Muscle layer of duodenum (tissue), 2 donors: ENCODE results near the gene PSMD5.

Source experiments
- H3K27ac ChIP-seq: one replicate; pipeline ENCODE4 v1.7.0; 2013; ENCODE audit warnings: mild to moderate bottlenecking, low read length
- H3K27me3 ChIP-seq: one replicate; pipeline ENCODE4 v1.7.0; 2013; ENCODE audit warnings: low read depth, mild to moderate bottlenecking, control low read depth, low read length
- H3K36me3 ChIP-seq, 2 donors: one replicate each; pipeline ENCODE4 v1.7.0; 2013; ENCODE audit warnings: low read length in 2 of 2, control low read depth in 1 of 2, mild to moderate bottlenecking in 1 of 2; ENCODE audit not compliant: insufficient read depth in 2 of 2, control insufficient read depth in 1 of 2
- H3K4me1 ChIP-seq, 2 donors: one replicate each; pipeline ENCODE4 v1.7.0; 2013; ENCODE audit warnings: low read length in 2 of 2, mild to moderate bottlenecking in 2 of 2, control low read depth in 1 of 2, moderate library complexity in 1 of 2; ENCODE audit not compliant: insufficient read depth in 2 of 2, control insufficient read depth in 1 of 2
- H3K4me3 ChIP-seq, 2 donors: one replicate each; pipeline ENCODE4 v1.7.0; 2013; ENCODE audit warnings: low read length in 2 of 2, low read depth in 1 of 2, mild to moderate bottlenecking in 1 of 2
- H3K9me3 ChIP-seq, 2 donors: one replicate each; pipeline ENCODE4 v1.7.0; 2013; ENCODE audit warnings: low read length in 2 of 2, control low read depth in 1 of 2, mild to moderate bottlenecking in 1 of 2; ENCODE audit not compliant: control insufficient read depth in 1 of 2
- donor health status: healthy.

Gene PSMD5

DNA sequence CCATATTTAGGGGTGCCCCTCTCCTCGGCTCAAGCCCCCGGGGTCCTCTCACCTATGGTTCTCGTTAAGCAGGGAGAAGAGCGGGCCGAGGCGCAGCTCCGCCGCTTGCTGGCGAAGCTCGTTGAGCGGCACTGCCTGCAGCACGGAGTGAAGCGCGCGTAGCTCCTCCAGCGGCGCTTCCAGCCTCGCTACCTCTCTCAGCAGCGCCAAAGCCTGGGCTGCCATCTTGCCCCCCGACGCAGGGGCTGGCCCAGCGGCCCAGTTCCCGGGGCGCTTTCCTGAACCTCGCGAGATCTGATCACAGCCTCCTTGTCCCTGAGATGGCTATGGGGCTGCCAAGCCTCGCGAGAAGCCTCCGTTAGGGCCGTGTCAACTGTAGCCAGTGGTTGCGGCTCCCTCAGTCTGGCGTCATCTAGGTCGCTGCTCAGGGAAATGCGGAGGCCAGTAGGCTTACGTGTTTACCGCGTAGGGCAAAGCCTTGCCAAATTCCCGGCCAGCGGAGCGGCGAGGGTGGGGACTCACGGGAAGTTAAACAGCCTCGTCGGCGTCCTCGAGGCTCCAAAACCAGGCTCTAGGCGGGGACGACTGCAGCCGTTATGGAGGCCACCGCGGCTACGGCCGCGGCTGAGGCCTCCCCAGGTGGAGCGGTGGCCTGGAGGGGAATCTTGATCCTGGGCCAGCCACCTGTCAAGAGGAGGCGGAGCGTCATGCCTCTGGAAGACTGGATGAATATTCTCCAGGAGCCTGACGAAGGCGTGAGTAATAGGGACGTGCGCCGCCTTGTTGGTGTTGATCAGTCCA is at the start of gene PSMD5:
Gene PSMD5 (minus strand): TSS at position 238 of the 801 bp plus-strand sequence. CDS start 13 bp downstream, at position 225.
- Histone ChIP-seq H3K4me3 (peak within 1 kb of the TSS; percentile 78 to 92), H3K4me1 (peaks cover 0 to 12% of the 10 kb centered on the region in 2 donors), H3K36me3 (peaks cover 0 to 4% of the 10 kb centered on the region in 2 donors)

DNA sequence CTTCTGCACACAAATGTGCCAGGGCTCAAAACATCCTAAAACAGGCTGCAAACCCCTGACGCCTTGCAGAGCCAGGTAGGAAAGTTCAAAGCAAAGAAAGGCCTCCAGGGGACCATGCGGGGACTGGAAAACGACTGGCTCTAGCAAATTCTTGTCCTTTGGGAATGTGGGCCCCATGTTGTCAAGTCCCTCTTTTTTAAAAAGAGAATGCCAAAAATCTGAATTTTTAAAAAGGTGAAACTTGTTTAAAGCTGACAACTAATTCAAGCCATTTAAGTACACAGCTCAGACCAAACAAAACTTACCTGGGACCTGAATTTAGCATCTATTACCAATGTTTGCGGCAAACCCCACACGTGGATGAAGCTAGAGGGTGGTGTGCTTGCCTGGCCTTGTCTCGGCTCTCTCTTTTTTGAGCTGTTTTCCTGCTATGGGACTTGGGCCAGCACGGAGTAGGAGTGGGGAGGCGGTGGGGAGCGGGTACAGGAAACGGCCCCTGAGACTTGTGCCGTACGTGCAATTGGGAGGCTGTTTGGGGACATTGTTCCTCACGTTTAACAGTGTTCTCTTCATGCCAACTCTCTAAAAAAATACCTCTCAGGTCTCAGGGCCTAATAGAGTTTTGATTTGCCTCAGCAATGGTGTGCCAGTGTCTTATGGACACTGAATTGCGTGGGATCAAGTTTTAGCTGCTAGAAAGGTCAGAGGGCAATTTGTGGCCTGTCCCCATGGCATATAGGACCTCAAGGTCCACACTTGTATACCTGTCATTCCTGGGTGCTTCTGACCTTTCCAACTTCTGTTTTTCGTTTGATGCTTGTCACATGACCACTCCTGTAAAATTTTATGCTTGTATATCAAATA is 49.4 kb upstream of the PSMD5 start:
- Histone ChIP-seq H3K9me3 (no peaks in the 10 kb centered on the region), H3K4me3 (no peak overlapping the region), H3K27ac (peak overlapping the region; percentile 8), H3K36me3 (no peaks in the 10 kb centered on the region), H3K4me1 (peaks cover 8 to 16% of the 10 kb centered on the region in 2 donors), H3K27me3 (no peaks in the 10 kb centered on the region)

More for the DNA sequence above, at the start of gene PSMD5:
- Histone ChIP-seq H3K27me3 (no peaks in the 10 kb centered on the region), H3K9me3 (peaks cover 0 to 2% of the 10 kb centered on the region in 2 donors), H3K27ac (peak within 1 kb of the TSS; percentile 91)

DNA sequence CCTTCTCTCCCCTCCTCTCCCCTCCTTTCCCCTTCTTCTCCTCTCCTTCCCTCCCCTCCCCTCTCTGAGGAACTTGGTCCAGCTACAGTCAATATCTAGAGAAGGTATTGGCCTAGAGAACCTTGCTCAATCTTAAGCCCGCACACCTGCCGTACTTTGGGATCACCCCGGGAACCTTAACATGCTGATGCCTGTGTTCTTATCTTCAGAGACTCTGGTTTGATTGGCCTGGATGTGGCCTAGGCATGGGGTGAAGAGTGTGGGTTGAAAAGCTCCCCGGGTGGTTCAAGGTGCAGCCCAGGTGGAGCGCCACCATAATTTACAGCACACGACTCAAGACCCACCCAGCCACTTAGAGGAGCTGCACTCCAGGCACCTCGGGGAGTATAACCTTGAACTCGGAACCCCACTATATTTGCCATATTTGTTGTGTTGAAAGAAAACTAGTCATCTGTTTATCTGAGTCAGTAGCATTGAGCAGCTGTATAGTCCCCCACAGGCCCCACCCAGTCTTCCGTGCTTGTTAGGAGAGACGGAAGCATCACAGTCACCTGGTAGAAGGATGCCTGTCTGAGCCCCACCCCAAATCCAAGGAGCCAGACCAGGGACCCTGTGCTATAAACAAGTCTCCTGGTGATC is 48.6 kb upstream of the PSMD5 start:
- Histone ChIP-seq H3K4me3 (no peak overlapping the region), H3K4me1 (peaks cover 8 to 13% of the 10 kb centered on the region in 2 donors), H3K27ac (no peak overlapping the region), H3K9me3 (no peaks in the 10 kb centered on the region), H3K27me3 (no peaks in the 10 kb centered on the region), H3K36me3 (no peaks in the 10 kb centered on the region)

DNA sequence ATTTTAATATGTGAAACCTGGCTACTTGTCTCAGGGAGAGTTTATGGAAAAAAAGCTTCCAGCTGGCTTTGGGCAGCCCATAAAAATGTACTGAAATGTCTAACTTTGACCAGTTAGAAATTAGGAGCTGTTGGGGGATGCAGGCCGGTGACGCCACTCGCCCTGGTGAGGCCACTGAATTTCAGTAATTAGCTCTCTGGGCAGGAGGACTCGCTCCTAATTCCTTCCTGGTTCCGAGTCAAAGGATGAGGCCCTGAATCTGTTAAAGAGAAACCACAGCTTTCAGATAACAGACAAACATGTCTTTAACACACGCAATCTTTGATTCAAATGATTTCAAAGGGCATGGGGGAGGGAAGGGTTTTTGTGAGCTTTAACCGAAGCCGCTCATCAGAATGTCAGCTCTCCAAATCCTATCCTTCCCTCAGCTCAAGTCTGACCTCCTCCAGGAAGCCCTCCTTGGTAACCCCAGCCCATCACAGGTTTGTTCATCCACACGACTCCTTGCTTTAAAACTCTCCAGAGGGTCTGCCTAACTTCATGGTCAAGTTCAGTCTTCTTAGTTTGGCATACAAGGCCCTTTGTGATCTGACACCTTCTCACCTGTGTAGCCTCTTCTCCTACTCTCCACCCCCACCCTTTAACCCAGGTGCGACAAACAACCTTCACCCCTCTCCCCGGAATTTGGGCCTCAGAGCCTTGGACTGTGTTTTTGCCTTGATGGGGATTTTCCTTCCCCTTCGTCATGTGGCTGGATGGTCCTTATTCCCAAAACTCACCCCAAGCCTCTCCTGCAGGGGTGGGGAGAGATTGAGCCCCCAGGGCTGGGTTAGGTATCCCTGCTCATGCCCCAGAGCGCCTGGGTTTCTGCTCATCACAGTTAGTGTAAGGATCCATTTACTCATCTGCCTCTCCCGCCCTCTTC is 47.9 kb upstream of the PSMD5 start:
- Histone ChIP-seq H3K27me3 (no peaks in the 10 kb centered on the region), H3K27ac (peak overlapping the region; percentile 67), H3K4me1 (peaks cover 8 to 19% of the 10 kb centered on the region in 2 donors), H3K9me3 (no peaks in the 10 kb centered on the region), H3K36me3 (no peaks in the 10 kb centered on the region), H3K4me3 (no peak overlapping the region)

DNA sequence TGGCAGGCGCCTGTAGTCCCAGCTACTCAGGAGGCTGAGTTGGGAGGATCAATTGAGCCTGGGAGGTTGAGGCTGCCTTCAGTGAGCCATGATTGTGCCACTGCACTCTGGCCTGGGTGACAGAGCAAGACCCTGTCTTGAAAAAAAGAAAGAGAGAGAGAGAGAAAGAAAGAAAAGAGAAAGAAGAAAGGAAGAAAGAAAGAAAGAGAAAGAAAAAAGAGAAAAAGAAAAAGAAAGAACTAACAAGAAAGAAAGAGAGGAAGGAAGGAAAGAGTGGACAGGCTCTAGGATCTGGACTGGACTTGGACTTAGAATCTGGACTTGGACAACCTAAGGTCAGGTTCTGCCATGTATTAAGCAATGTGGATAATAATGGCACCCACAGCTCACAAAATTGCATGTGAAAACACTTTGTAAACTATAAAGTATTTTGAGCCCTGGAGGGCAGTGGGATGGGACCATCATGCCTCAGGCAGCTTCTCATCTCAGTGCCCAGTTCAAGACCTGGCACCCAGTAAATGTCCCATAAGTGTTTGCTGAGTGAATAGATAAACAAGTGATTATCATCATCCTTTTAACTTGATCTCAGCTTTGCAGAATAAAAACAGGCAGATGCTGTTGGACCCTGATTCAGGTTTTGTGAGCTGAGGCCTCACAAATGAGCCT is 47.0 kb upstream of the PSMD5 start:
- Histone ChIP-seq H3K4me3 (no peak overlapping the region), H3K36me3 (no peaks in the 10 kb centered on the region), H3K27ac (peak overlapping the region; percentile 67), H3K4me1 (peaks cover 6 to 20% of the 10 kb centered on the region in 2 donors), H3K9me3 (no peaks in the 10 kb centered on the region), H3K27me3 (no peaks in the 10 kb centered on the region)

DNA sequence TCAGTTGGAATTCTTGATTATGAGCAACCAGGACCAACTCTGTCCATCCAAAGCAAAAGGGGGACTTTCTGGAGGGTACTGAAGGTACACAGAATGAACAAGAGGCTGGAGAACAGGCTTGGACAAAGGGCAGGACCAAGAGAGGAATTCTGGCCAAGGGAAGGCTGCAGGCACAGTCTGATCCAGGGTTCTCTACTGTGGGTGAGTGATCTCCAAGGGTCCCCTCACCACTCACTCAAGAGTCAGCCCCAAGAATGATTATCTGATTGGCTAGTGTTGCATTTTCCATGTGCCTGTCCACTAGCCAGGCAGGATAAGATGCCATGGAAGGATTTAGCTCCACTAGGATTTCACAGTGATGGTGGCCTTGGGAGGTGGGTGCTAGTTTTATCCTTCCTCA is 45.9 kb upstream of the PSMD5 start:
- peaks cover 6 to 20% of the 10 kb centered on the region in 2 donors for H3K4me1 ChIP-seq
- no peak overlapping the region for H3K4me3 ChIP-seq
- H3K27ac ChIP-seq: no peak overlapping the region
- no peaks in the 10 kb centered on the region for H3K27me3 ChIP-seq
- no peaks in the 10 kb centered on the region for H3K9me3 ChIP-seq
- H3K36me3 ChIP-seq: no peaks in the 10 kb centered on the region

DNA sequence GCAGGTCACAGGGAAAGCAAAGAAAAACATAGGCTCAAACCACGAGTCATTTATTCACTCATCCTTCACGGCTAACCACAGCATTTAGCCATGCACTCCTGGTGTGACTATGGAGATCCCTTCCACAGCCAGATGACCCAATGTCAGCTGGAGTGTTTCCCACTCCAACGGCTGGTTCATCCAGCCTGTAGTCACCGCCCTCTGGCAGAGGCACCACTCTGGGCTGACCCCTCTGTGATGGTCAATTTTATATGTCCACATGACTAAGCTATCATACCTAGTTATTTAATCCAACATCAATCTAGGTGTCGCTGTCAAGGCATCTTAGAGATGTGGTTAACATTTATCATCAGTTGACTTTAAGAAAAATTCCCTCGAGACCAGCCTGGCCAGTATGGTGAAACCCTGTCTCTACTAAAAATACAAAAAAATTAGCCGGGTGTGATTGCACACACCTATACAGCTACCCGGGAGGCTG is 43.8 kb upstream of the PSMD5 start:
- H3K4me3 ChIP-seq: no peak overlapping the region
- no peaks in the 10 kb centered on the region for H3K9me3 ChIP-seq
- H3K27me3 ChIP-seq: no peaks in the 10 kb centered on the region
- H3K27ac ChIP-seq: no peak overlapping the region
- H3K4me1 ChIP-seq: peaks cover 6 to 11% of the 10 kb centered on the region in 2 donors
- no peaks in the 10 kb centered on the region for H3K36me3 ChIP-seq

DNA sequence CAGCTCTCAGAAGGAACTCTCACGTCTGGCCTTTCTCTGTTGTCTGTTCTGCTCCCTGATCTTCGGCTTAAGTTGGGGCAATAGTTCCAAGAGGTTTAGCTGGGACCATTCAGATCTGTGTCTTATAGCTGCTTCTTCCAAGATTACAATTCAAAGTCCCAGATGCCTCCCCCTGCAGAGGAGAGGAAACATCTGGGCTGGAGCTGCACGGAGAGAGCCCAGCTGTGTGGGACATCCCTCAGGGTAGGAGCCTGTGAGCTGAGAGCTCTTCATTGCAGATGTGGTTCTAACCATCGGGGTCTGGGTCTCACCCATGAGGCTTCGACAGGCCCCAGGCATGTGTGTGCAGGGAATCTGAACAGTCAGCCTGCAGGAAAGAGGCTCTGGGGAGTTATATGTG is 43.2 kb upstream of the PSMD5 start:
- Histone ChIP-seq H3K4me1 (peaks cover 5 to 11% of the 10 kb centered on the region in 2 donors), H3K27ac (peak overlapping the region; percentile 39), H3K36me3 (no peaks in the 10 kb centered on the region), H3K9me3 (no peaks in the 10 kb centered on the region), H3K4me3 (no peak overlapping the region), H3K27me3 (no peaks in the 10 kb centered on the region)

DNA sequence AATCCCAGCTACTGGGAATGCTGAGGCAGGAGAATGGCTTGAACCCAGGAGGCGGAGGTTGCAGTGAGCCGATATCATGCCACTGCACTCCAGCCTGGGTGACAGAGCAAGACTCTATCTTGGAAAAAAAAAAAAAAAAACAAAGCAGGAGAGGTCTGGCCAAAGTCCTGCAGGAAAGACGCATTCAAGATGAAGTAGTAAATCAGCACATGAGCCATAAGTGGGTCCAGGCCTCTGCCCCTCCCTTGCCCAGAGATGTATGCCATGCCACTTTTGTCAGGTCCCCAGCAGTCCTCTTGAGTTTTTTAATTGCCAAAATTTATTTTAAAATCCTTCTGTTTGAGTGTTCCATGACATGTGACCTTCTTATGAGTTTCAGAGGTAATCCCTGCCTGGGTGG is 42.7 kb upstream of the PSMD5 start:
- no peaks in the 10 kb centered on the region for H3K36me3 ChIP-seq
- no peaks in the 10 kb centered on the region for H3K9me3 ChIP-seq
- H3K4me3 ChIP-seq: no peak overlapping the region
- H3K27me3 ChIP-seq: no peaks in the 10 kb centered on the region
- H3K27ac ChIP-seq: peak overlapping the region; percentile 39
- peaks cover under 1 to 11% of the 10 kb centered on the region in 2 donors for H3K4me1 ChIP-seq

DNA sequence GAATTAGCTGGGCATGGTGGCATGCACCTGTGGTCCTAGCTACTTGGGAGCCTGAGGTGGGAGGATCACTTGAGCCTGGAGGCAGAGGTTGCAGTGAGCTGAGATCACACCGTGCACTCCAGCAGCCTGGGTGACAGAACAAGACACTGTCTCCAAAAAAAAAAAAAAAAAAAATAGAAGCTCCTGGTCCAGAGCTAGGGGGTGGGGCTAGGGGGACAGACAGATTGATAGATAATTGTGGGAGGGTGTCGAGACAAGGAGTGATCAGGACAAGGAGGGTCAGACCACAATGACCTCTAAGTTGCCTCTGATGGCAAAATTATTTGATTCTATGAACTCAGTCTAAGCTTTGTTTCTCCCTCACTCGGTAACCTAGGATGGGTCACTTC is 40.9 kb upstream of the PSMD5 start:
- Histone ChIP-seq H3K4me3 (no peak overlapping the region), H3K4me1 (peaks cover 0 to 7% of the 10 kb centered on the region in 2 donors), H3K9me3 (no peaks in the 10 kb centered on the region), H3K36me3 (no peaks in the 10 kb centered on the region), H3K27ac (no peak overlapping the region), H3K27me3 (no peaks in the 10 kb centered on the region)
